Measurements from ENCODE around the gene PLCXD3. TPM values are rescaled to one million over a fixed set of nuclear protein-coding genes. Genes with fewer than 3 reads are reported as not detected.
"Not testable (repeated sequence)": the region's sequence is repeated elsewhere in the genome, so short reads cannot be mapped to it uniquely, and the experiment has no call there.

The PLCXD3 gene
- polyA plus RNA-seq, 1 donor (not counting 4 experiments of a cell fraction or from before 2014, with no cell fraction given), result not detected

- H3K4me3 ChIP-seq (ENCODE audit: control insufficient read depth in 2 of 3, extremely low read depth in 1 of 3, insufficient read depth in 2 of 3, low read depth in 1 of 3, low read length in 3 of 3), result no peak overlapping the region
- no peaks in the 10 kb centered on the region for H3K36me3 ChIP-seq (ENCODE audit: control insufficient read depth in 2 of 2, extremely low read depth in 1 of 2, insufficient read depth in 2 of 2, low read length in 2 of 2)
- H3K4me2 ChIP-seq (ENCODE audit: control insufficient read depth, extremely low read depth, insufficient read depth, low read depth, low read length), result no peak overlapping the region
- no peaks in the 10 kb centered on the region for H3K9me1 ChIP-seq (ENCODE audit: control insufficient read depth, extremely low read depth, insufficient read depth, low read length)
- H3K9me3 ChIP-seq (ENCODE audit: control insufficient read depth, low read depth, low read length), result no peaks in the 10 kb centered on the region
- H3K79me2 ChIP-seq (ENCODE audit: control insufficient read depth, insufficient read depth, low read length), result no peaks in the 10 kb centered on the region
- H3K27ac ChIP-seq (ENCODE audit: control insufficient read depth, insufficient read depth, low read length), result no peak overlapping the region
- dilution Hi-C loops (cut with MboI; ENCODE audit: extremely low pct_ligation_motif_present, low sequenced_read_pairs), result no loop called here
- FAIRE-seq, result no peak
- H3K27me3 ChIP-seq (ENCODE audit: control insufficient read depth, extremely low read depth, insufficient read depth, low read length), result no peaks in the 10 kb centered on the region
- H3K9ac ChIP-seq (ENCODE audit: control insufficient read depth, extremely low read depth, insufficient read depth, low read length), result no peak overlapping the region
- H3K4me1 ChIP-seq (ENCODE audit: control insufficient read depth, extremely low read depth, insufficient read depth, low read length), result no peaks in the 10 kb centered on the region
- no peak for DNase-seq (ENCODE audit: low read depth, low spot score)
- TF ChIP-seq CTCF (optimal IDR thresholded peaks at IDR 0.05 in 1 of 3, IDR thresholded peaks at IDR 0.05 in 1 of 3, conservative IDR thresholded peaks at IDR 0.05 in 1 of 3; ENCODE audit: extremely low read depth in 1 of 3, insufficient read depth in 2 of 3, low read length in 3 of 3) (no peak), EZH2 (IDR thresholded peaks at IDR 0.05; ENCODE audit: low read length) (no peak)
- no peak overlapping the region for H2AFZ ChIP-seq (ENCODE audit: control insufficient read depth, low read length)
- no peaks in the 10 kb centered on the region for H4K20me1 ChIP-seq (ENCODE audit: control insufficient read depth, extremely low read depth, insufficient read depth, low read length)
Measured at GRCh38 chr5:41503860-41504259, 6.5 kb downstream of the PLCXD3 start.

GRCh38 chr5:41503310-41503709, 7.1 kb downstream of the PLCXD3 start:
- H2AFZ ChIP-seq (ENCODE audit: control insufficient read depth, low read length), result no peak overlapping the region
- no peaks in the 10 kb centered on the region for H3K79me2 ChIP-seq (ENCODE audit: control insufficient read depth, insufficient read depth, low read length)
- no peak for TF ChIP-seq CTCF (optimal IDR thresholded peaks at IDR 0.05 in 1 of 3, IDR thresholded peaks at IDR 0.05 in 1 of 3, conservative IDR thresholded peaks at IDR 0.05 in 1 of 3; ENCODE audit: extremely low read depth in 1 of 3, insufficient read depth in 2 of 3, low read length in 3 of 3)
- no peak for TF ChIP-seq EZH2 (IDR thresholded peaks at IDR 0.05; ENCODE audit: low read length)
- no peaks in the 10 kb centered on the region for H3K4me1 ChIP-seq (ENCODE audit: control insufficient read depth, extremely low read depth, insufficient read depth, low read length)
- no peak overlapping the region for H3K27ac ChIP-seq (ENCODE audit: control insufficient read depth, insufficient read depth, low read length)
- dilution Hi-C loops (cut with MboI; ENCODE audit: extremely low pct_ligation_motif_present, low sequenced_read_pairs), result no loop called here
- H3K27me3 ChIP-seq (ENCODE audit: control insufficient read depth, extremely low read depth, insufficient read depth, low read length), result no peaks in the 10 kb centered on the region
- H4K20me1 ChIP-seq (ENCODE audit: control insufficient read depth, extremely low read depth, insufficient read depth, low read length), result no peaks in the 10 kb centered on the region
- H3K4me3 ChIP-seq (ENCODE audit: control insufficient read depth in 2 of 3, extremely low read depth in 1 of 3, insufficient read depth in 2 of 3, low read depth in 1 of 3, low read length in 3 of 3), result no peak overlapping the region
- no peaks in the 10 kb centered on the region for H3K9me1 ChIP-seq (ENCODE audit: control insufficient read depth, extremely low read depth, insufficient read depth, low read length)
- DNase-seq (ENCODE audit: low read depth, low spot score) (no peak), FAIRE-seq (no peak)
- no peaks in the 10 kb centered on the region for H3K9me3 ChIP-seq (ENCODE audit: control insufficient read depth, low read depth, low read length)
- H3K36me3 ChIP-seq (ENCODE audit: control insufficient read depth in 2 of 2, extremely low read depth in 1 of 2, insufficient read depth in 2 of 2, low read length in 2 of 2), result no peaks in the 10 kb centered on the region
- H3K4me2 ChIP-seq (ENCODE audit: control insufficient read depth, extremely low read depth, insufficient read depth, low read depth, low read length), result no peak overlapping the region
- no peak overlapping the region for H3K9ac ChIP-seq (ENCODE audit: control insufficient read depth, extremely low read depth, insufficient read depth, low read length)

GRCh38 chr5:41493490-41494126, 16.8 kb downstream of the PLCXD3 start:
- H3K4me2 ChIP-seq (ENCODE audit: control insufficient read depth, extremely low read depth, insufficient read depth, low read depth, low read length); H3K9ac ChIP-seq (ENCODE audit: control insufficient read depth, extremely low read depth, insufficient read depth, low read length); H3K9me3 ChIP-seq (ENCODE audit: control insufficient read depth, low read depth, low read length); DNase-seq (ENCODE audit: low read depth, low spot score); H2AFZ ChIP-seq (ENCODE audit: control insufficient read depth, low read length); H3K79me2 ChIP-seq (ENCODE audit: control insufficient read depth, insufficient read depth, low read length); FAIRE-seq; H3K36me3 ChIP-seq (ENCODE audit: control insufficient read depth in 2 of 2, extremely low read depth in 1 of 2, insufficient read depth in 2 of 2, low read length in 2 of 2); H3K9me1 ChIP-seq (ENCODE audit: control insufficient read depth, extremely low read depth, insufficient read depth, low read length); H3K4me1 ChIP-seq (ENCODE audit: control insufficient read depth, extremely low read depth, insufficient read depth, low read length); H3K27me3 ChIP-seq (ENCODE audit: control insufficient read depth, extremely low read depth, insufficient read depth, low read length); H3K27ac ChIP-seq (ENCODE audit: control insufficient read depth, insufficient read depth, low read length); dilution Hi-C loops (cut with MboI; ENCODE audit: extremely low pct_ligation_motif_present, low sequenced_read_pairs); H3K4me3 ChIP-seq (ENCODE audit: control insufficient read depth in 2 of 3, extremely low read depth in 1 of 3, insufficient read depth in 2 of 3, low read depth in 1 of 3, low read length in 3 of 3); H4K20me1 ChIP-seq (ENCODE audit: control insufficient read depth, extremely low read depth, insufficient read depth, low read length): not testable (repeated sequence)
